ENCODE measurements around the gene BRAT1. TPM values are rescaled to one million over a fixed set of nuclear protein-coding genes. Genes with fewer than 3 reads are reported as not detected.
"Not testable (repeated sequence)": the region's sequence is repeated elsewhere in the genome, so short reads cannot be mapped to it uniquely, and the experiment has no call there.

Gene BRAT1
- total RNA-seq, 1 experiment from 2014 or later, result 50.0 TPM

DNA sequence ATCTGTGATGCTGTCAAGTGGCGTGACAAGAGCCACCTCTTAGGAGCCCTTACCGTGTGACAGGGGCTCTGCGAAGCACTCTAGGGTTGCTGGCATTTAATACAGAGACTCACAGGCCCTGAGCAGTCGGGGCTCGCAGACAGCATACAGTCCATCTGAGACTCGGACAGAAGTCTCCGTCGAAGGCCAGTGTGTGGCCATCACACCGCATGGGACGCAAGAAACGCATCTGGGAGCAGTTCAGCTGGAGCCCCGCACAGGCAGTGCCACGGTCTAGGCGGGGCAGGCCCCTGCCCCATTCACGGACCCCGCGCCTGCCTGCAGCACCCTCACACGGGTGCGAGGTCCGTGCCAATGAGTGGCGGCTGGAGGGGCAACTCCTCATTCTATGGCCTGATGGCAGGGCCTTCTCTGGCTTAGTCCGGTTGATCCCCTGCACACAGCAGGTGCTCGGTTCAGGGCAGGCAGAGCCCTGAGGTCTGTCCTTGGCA is 37.1 kb upstream of the BRAT1 start (continued):
- TF ChIP-seq ZNF532 (CRISPR knock-in tag; IDR thresholded peaks at IDR 0.05; ENCODE audit: borderline replicate concordance) (no peak), PRDM15 (CRISPR knock-in tag; IDR thresholded peaks at IDR 0.05) (no peak), ZNF423 (CRISPR knock-in tag; IDR thresholded peaks at IDR 0.05) (no peak), ZBTB21 (CRISPR knock-in tag; IDR thresholded peaks at IDR 0.05; ENCODE audit: borderline replicate concordance) (no peak), ZNF416 (CRISPR knock-in tag; IDR thresholded peaks at IDR 0.05) (no peak)
- TF ChIP-seq, protein P1, sequence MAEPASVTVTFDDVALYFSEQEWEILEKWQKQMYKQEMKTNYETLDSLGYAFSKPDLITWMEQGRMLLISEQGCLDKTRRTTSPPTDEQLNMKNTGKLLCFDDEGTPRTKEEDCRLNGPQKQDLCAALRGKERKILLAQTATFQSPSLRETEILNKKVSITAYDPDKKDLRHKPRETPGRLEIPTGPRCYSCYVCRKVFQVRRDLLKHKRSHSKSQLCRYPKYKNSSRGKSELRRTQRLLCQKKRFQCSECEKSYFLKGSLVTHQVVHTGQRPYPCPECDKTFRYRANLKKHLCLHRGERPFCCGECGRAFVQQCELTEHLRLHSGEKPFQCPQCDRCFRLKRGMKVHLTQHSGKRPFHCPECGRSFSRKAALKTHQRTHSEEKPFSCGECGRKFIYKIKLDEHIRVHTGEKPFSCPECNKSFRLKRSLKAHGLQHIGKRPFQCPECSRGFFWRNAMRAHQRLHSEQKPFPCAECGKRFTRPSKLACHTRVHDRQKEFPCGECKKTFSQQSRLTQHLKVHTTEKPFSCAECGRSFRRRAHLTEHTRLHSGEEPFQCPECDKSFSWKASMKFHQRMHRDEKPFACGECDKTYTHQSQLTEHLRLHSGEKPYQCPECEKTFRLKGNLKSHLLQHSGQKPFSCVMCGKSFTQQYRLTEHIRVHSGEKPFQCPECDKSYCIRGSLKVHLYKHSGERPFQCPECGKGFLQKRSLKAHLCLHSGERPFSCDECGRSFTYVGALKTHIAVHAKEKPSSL (CRISPR knock-in tag; conservative IDR thresholded peaks at IDR 0.05), result no peak

GRCh38 chr7:2589941-2590340 is 34.6 kb upstream of the BRAT1 start:
- H3K27me3 Mint-ChIP-seq (ENCODE audit: low read depth); H3K27ac Mint-ChIP-seq; POLR2A ChIA-PET; H3K9me3 Mint-ChIP-seq; H3K36me3 Mint-ChIP-seq; DNase-seq (ENCODE audit: low spot score); ATAC-seq; H3K4me3 Mint-ChIP-seq: not testable (repeated sequence)
- CTCF ChIA-PET, result interaction anchor here (0.5 to 3.5 kb wide), 5 partner anchors 19 to 138 kb away, joined by 5 to 11 read pairs (median 9); no protein-coding TSS in a partner anchor
- peaks cover 11% of the 10 kb centered on the region for H3K4me1 Mint-ChIP-seq

GRCh38 chr7:2589341-2589740 is 34.0 kb upstream of the BRAT1 start:
- Mint-ChIP-seq H3K4me3 (no peak overlapping the region), H3K27me3 (ENCODE audit: low read depth) (no peaks in the 10 kb centered on the region), H3K36me3 (0 out of 2 replicates have a peak, but pooled peaks cover 3% of the 10 kb centered on the region), H3K27ac (no peak overlapping the region), H3K9me3 (no peaks in the 10 kb centered on the region), H3K4me1 (peaks cover 11% of the 10 kb centered on the region)
- ATAC-seq (no peak), DNase-seq (ENCODE audit: low spot score) (no peak)
- CTCF ChIA-PET, result interaction anchor here (1.2 to 3.5 kb wide), 4 partner anchors 20 to 138 kb away, joined by 5 to 11 read pairs (median 7); no protein-coding TSS in a partner anchor
- POLR2A ChIA-PET, result no interaction called here
- no peak for TF ChIP-seq GRHL2 (CRISPR knock-in tag; IDR thresholded peaks at IDR 0.05; ENCODE audit: insufficient replicate concordance, severe bottlenecking)
- no peak for TF ChIP-seq KAT7 (CRISPR knock-in tag; IDR thresholded peaks at IDR 0.05; ENCODE audit: borderline replicate concordance)
- TF ChIP-seq RORB (CRISPR knock-in tag; IDR thresholded peaks at IDR 0.05), result no peak
- TF ChIP-seq, protein P1 (CRISPR knock-in tag; conservative IDR thresholded peaks at IDR 0.05), result no peak
- TF ChIP-seq CBFB (CRISPR knock-in tag; IDR thresholded peaks at IDR 0.05; ENCODE audit: low read depth), result no peak
- no peak for TF ChIP-seq FOXP1 (CRISPR knock-in tag; IDR thresholded peaks at IDR 0.05; ENCODE audit: borderline replicate concordance)
- TF ChIP-seq ZNF138 (CRISPR knock-in tag; conservative IDR thresholded peaks at IDR 0.05), result no peak
- TF ChIP-seq, protein P2, sequence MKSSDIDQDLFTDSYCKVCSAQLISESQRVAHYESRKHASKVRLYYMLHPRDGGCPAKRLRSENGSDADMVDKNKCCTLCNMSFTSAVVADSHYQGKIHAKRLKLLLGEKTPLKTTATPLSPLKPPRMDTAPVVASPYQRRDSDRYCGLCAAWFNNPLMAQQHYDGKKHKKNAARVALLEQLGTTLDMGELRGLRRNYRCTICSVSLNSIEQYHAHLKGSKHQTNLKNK (CRISPR knock-in tag; IDR thresholded peaks at IDR 0.05), result no peak
- no peak for TF ChIP-seq ATF2 (CRISPR knock-in tag; IDR thresholded peaks at IDR 0.05; ENCODE audit: borderline replicate concordance, low read depth)
- no peak for TF ChIP-seq FOXK1 (CRISPR knock-in tag; IDR thresholded peaks at IDR 0.05)
- no peak for TF ChIP-seq CREM (CRISPR knock-in tag; IDR thresholded peaks at IDR 0.05)

Data from WTC11 (cell line).